ENCODE data around the gene TMEM184C.

GRCh38 chr4:147586637-147587036 lies 30.6 kb upstream of the TMEM184C start:
- TF ChIP-seq CTCF (conservative IDR thresholded peaks at IDR 0.05 in 1 of 2, IDR thresholded peaks at IDR 0.05 in 1 of 2; ENCODE audit: extremely low read depth in 1 of 2, insufficient read depth in 1 of 2, low read depth in 1 of 2, low read length in 2 of 2) (no peak), EZH2 (IDR thresholded peaks at IDR 0.05; ENCODE audit: borderline replicate concordance, low read length) (no peak)

Measured in mammary epithelial cell (primary cell).